Body of pancreas (tissue), 4 donors: ENCODE data around the gene CLEC2B. TPM values are rescaled to one million over a fixed set of nuclear protein-coding genes. Genes with fewer than 3 reads are reported as not detected.

Source experiments
- ATAC-seq: fragments of 150-250 bp; one replicate; pipeline ENCODE4 v1.9.1; 2016
- DNase-seq, 4 donors: peaks; one replicate each; pipeline ENCODE4 v3.0.0-alpha.2; 2019
- H3K27ac ChIP-seq, 4 donors: fragments of 200-600 bp; sonication (generic); 1 replicate in 3 of 4; 2 replicates in 1 of 4; pipeline versions ENCODE4 v1.5.1 to v1.6.1; 2016 to 2019; ENCODE audit warnings: mild to moderate bottlenecking in 1 of 4, mixed read lengths in 1 of 4, moderate library complexity in 1 of 4
- H3K27me3 ChIP-seq, 2 donors: fragments of 200-600 bp; sonication (generic); one replicate each; pipeline ENCODE4 v1.6.0; 2016; ENCODE audit warnings: mild to moderate bottlenecking in 1 of 2
- H3K36me3 ChIP-seq, 2 donors: fragments of 200-600 bp; sonication (generic); replicated peaks in 1 of 2; 2 replicates each; pipeline ENCODE4 v1.5.1; 2016; ENCODE audit warnings: low read depth in 2 of 2; ENCODE audit not compliant: insufficient read depth in 1 of 2
- H3K4me1 ChIP-seq: fragments of 200-600 bp; sonication (generic); one replicate; pipeline ENCODE4 v1.6.0; 2016
- H3K4me3 ChIP-seq, 2 donors: fragments of 200-600 bp; sonication (generic); 1 replicate in 1 of 2; 2 replicates in 1 of 2; pipeline ENCODE4 v1.5.1; 2016 to 2019
- H3K9me3 ChIP-seq, 3 donors: fragments of 200-600 bp; sonication (generic); 1 replicate in 2 of 3; 2 replicates in 1 of 3; pipeline ENCODE4 v1.5.1; 2016
- POLR2A ChIP-seq, 3 donors: fragments of 450-650 bp; IDR thresholded peaks; one replicate each; pipeline ENCODE4 v1.6.1; 2016; ENCODE audit warnings: antibody characterized with exemption in 3 of 3, mild to moderate bottlenecking in 2 of 3
- WGBS, 2 donors: methylation state at CpG; one replicate each; pipeline ENCODE4 v1.1.5; 2017; 5-methylcytosine and 5-hydroxymethylcytosine counted together
- intact Hi-C: fragments of 100-400 bp; cut with DNase I; formaldehyde crosslinking; loops from one replicate; pipeline ENCODE4 v1.15.1; 2023
- total RNA-seq, 2 donors: library from RNA; depleted of rRNA; stranded (reverse); fragments of >200 nt; gene quantifications; one replicate each; pipeline ENCODE4 v1.1.0, GENCODE V29; 2016
- TF ChIP-seq, protein P1 (sequence below), 7 experiments: fragments of 450-650 bp in 4 of 7; fragments of 200-600 bp in 3 of 7; sonication (generic) in 3 of 7; IDR thresholded peaks; one replicate each; pipeline ENCODE4 v1.5.1; 2016 to 2019; ENCODE audit warnings: antibody characterized with exemption in 7 of 7

The CLEC2B gene
- total RNA-seq, 2 donors from 2014 or later = 0.66 to 4.2 TPM

DNA sequence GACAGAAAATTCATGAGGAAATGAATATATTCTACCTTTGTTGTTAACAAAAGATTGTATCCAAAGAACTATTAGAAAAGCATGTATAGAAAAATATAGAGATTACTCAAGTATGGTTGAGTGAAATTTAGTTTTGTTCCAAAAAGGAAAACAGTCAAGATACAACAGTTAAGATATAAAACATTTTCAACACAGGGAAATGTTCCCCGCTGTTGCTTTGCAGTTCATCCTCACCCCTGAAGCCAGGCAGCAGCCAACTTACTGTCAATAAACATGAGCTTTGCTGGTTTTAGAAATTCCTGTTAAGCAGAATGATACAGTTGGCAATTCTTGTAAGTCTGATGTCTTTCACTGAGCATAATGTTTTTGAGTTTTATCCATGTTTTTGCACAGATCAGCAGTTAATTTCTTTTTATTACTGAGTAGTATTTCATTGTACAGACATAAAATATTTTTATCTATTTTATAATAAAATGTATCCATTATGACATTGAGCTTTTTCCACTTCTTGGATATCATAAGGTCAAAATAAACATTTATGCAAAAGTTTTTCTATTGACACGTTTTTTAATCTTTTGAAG is 1.2 kb upstream of the CLEC2B start:
- WGBS, 2 donors = 60 to 62% methylated on average over 2 of the region's 2 CpGs
- TF ChIP-seq POLR2A (IDR thresholded peaks at IDR 0.05) = no peak
- TF ChIP-seq, protein P1, sequence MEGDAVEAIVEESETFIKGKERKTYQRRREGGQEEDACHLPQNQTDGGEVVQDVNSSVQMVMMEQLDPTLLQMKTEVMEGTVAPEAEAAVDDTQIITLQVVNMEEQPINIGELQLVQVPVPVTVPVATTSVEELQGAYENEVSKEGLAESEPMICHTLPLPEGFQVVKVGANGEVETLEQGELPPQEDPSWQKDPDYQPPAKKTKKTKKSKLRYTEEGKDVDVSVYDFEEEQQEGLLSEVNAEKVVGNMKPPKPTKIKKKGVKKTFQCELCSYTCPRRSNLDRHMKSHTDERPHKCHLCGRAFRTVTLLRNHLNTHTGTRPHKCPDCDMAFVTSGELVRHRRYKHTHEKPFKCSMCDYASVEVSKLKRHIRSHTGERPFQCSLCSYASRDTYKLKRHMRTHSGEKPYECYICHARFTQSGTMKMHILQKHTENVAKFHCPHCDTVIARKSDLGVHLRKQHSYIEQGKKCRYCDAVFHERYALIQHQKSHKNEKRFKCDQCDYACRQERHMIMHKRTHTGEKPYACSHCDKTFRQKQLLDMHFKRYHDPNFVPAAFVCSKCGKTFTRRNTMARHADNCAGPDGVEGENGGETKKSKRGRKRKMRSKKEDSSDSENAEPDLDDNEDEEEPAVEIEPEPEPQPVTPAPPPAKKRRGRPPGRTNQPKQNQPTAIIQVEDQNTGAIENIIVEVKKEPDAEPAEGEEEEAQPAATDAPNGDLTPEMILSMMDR (IDR thresholded peaks at IDR 0.05) = no peak
- no peaks in the 10 kb centered on the region for H3K36me3 ChIP-seq
- H3K27ac ChIP-seq = peak overlapping the region in 3 of 4 donors; percentile 11 to 64 (median 51)
- H3K27me3 ChIP-seq = no peaks in the 10 kb centered on the region
- intact Hi-C loops = no loop called here
- no peaks in the 10 kb centered on the region for H3K4me1 ChIP-seq
- H3K4me3 ChIP-seq = no peak overlapping the region
- DNase-seq (no peak), ATAC-seq (no peak)
- no peaks in the 10 kb centered on the region for H3K9me3 ChIP-seq

DNA sequence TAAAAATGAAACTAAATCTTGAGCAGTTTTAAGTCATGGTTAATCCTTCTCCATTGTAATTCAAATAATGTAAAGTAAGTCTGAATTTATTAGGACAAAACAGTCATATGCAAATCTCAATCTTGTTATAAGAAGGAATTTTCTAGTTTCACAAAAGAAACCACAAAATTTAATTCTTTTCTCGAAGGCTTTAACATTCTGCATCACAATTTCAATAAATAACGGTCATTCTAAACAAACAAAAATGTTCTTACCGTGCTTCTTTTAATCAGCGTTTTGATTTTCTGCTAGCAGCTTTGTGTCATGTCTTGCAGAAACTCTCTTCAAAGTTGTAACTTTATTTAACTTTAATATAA is 225 bp downstream of the CLEC2B start:
- TF ChIP-seq POLR2A (IDR thresholded peaks at IDR 0.05) = no peak
- TF ChIP-seq, protein P1 (IDR thresholded peaks at IDR 0.05) = no peak
- intact Hi-C loops = no loop called here
- WGBS, 2 donors = 37 to 40% methylated on average over 4 of the region's 4 CpGs
- Histone ChIP-seq H3K9me3 (no peaks in the 10 kb centered on the region), H3K36me3 (no peaks in the 10 kb centered on the region), H3K27me3 (no peaks in the 10 kb centered on the region), H3K27ac (peak overlapping the region in 1 of 4 donors; percentile 64), H3K4me3 (peak overlapping the region in 1 of 2 donors; percentile 0), H3K4me1 (no peaks in the 10 kb centered on the region)
- DNase-seq (no peak), ATAC-seq (no peak)

DNA sequence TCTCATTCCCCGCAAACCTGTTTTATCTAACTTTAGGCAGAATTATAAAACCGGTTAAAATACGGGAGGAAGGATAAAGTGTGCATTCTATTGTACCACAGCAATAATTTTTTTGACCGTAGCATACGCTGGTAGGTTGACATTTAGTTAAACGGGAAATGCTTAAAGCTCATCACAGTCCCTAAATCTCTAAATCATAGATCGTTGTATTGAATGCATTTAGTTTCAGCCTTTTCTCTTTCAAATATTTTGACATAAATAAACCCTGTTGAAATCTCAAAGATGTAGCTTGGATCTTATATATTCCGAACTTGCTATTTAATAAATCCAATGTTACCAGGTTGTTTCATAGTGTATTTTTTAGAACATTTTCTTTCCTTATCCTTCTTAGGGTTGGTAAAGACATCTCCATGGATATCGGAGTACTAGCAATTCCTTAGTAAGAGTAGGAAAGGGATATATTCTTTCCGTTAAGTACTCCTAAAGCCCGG is 798 bp downstream of the CLEC2B start:
- no peak for TF ChIP-seq POLR2A (IDR thresholded peaks at IDR 0.05)
- TF ChIP-seq, protein P1 (IDR thresholded peaks at IDR 0.05) = no peak
- Histone ChIP-seq H3K9me3 (no peaks in the 10 kb centered on the region), H3K4me1 (no peaks in the 10 kb centered on the region), H3K27me3 (no peaks in the 10 kb centered on the region), H3K27ac (peak overlapping the region in 1 of 4 donors; percentile 64), H3K4me3 (no peak overlapping the region), H3K36me3 (no peaks in the 10 kb centered on the region)
- intact Hi-C loops = no loop called here
- WGBS, 2 donors = 53 to 79% methylated on average over 11 of the region's 11 CpGs
- ATAC-seq = no peak
- no peak for DNase-seq

DNA sequence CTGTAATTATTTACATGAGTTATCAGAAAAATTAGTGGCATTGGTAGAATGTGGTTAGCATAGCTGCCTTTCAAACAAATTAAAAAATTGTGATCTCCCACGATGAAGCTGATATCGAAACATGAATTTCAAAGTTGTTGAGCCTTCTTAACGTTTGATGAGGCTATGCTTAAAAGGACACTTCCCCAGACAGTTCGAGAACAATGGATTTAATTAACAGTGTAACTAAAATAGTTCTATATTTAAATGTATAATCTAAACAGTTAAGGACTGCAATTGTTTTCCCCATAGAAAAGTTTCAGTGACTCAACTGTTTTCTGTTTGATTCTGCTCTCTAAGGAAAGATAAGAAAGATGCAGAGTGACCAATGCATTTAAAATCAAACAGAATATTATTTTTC is 1.6 kb downstream of the CLEC2B start:
- H3K4me1 ChIP-seq = no peaks in the 10 kb centered on the region
- H3K27me3 ChIP-seq = no peaks in the 10 kb centered on the region
- DNase-seq = no peak
- no peak for ATAC-seq
- H3K36me3 ChIP-seq = no peaks in the 10 kb centered on the region
- WGBS, 2 donors = 52% methylated on average over 4 of the region's 4 CpGs
- no peaks in the 10 kb centered on the region for H3K9me3 ChIP-seq
- no peak overlapping the region for H3K4me3 ChIP-seq
- H3K27ac ChIP-seq = no peak overlapping the region
- intact Hi-C loops = no loop called here
- TF ChIP-seq POLR2A (IDR thresholded peaks at IDR 0.05) = no peak
- TF ChIP-seq, protein P1 (IDR thresholded peaks at IDR 0.05) = no peak

DNA sequence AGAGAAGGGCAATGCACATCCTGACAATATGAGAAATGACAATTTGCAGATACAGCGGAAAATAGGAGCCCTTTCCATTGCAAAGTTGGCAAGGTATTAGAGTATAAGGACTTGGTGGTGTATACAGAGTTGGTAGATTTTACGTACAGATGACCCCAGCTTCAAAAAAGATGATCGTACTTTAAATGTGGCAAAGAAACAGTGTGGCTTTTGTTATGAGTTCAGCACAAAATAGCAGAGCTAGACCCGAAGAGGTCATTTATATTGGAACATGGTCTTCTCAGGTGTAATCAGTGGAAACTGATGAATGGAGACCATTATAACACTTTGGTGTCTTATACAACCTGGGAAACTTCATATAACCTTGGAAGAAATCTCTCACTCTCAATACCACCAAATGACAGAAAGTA is 2.3 kb downstream of the CLEC2B start:
- no peaks in the 10 kb centered on the region for H3K9me3 ChIP-seq
- DNase-seq (no peak), ATAC-seq (no peak)
- no peaks in the 10 kb centered on the region for H3K36me3 ChIP-seq
- H3K4me3 ChIP-seq = no peak overlapping the region
- no peak overlapping the region for H3K27ac ChIP-seq
- WGBS, 2 donors = 47 to 57% methylated on average over 4 of the region's 4 CpGs
- intact Hi-C loops = no loop called here
- no peaks in the 10 kb centered on the region for H3K4me1 ChIP-seq
- H3K27me3 ChIP-seq = no peaks in the 10 kb centered on the region
- TF ChIP-seq, protein P1 (IDR thresholded peaks at IDR 0.05) = no peak
- TF ChIP-seq POLR2A (IDR thresholded peaks at IDR 0.05) = no peak
